ENCODE data around the gene DENND11. TPM values are rescaled to one million over a fixed set of nuclear protein-coding genes. Genes with fewer than 3 reads are reported as not detected.

Gene DENND11
- total and polyA plus RNA-seq, 8 donors, result 5.1 to 24.3 (median 17.9) TPM

- Histone ChIP-seq H3K4me3 (no peak overlapping the region), H3K27me3 (no peaks in the 10 kb centered on the region), H3K27ac (no peak overlapping the region), H3K4me1 (peaks cover 7 to 10% (median 7%) of the 10 kb centered on the region in 3 donors), H3K9me3 (no peaks in the 10 kb centered on the region), H3K36me3 (no peaks in the 10 kb centered on the region)
- intact Hi-C loops (cut with DNase I), result no loop called here
- FAIRE-seq (no peak), ATAC-seq (no peak), DNase-seq (no peak)
- 90 to 95% methylated on average over 5 of the region's 5 CpGs for WGBS, 2 donors
- no peak for TF ChIP-seq CTCF (IDR thresholded peaks at IDR 0.05)
Measured at GRCh38 chr7:141704741-141705140, 2.8 kb upstream of the DENND11 start.

- TF ChIP-seq CTCF (IDR thresholded peaks at IDR 0.05), result no peak
- FAIRE-seq (no peak), DNase-seq (no peak), ATAC-seq (no peak)
- Histone ChIP-seq H3K4me3 (no peak overlapping the region), H3K27ac (no peak overlapping the region), H3K36me3 (no peaks in the 10 kb centered on the region), H3K27me3 (no peaks in the 10 kb centered on the region), H3K9me3 (no peaks in the 10 kb centered on the region), H3K4me1 (peaks cover 7 to 10% (median 7%) of the 10 kb centered on the region in 3 donors)
- intact Hi-C loops (cut with DNase I), result no loop called here
- WGBS, 2 donors, result 26 to 28% methylated on average over 3 of the region's 3 CpGs
Measured at GRCh38 chr7:141704112-141704511, 2.1 kb upstream of the DENND11 start.

- TF ChIP-seq CTCF (IDR thresholded peaks at IDR 0.05), result no peak
- DNase-seq (no peak), ATAC-seq (no peak), FAIRE-seq (no peak)
- Histone ChIP-seq H3K4me3 (peak overlapping the region in 2 of 4 donors; percentile 59 to 80), H3K9me3 (no peaks in the 10 kb centered on the region), H3K27ac (peak overlapping the region in 2 of 4 donors; percentile 66 to 76), H3K4me1 (peaks cover 7 to 10% (median 7%) of the 10 kb centered on the region in 3 donors), H3K36me3 (no peaks in the 10 kb centered on the region), H3K27me3 (no peaks in the 10 kb centered on the region)
- 30 to 39% methylated on average over 4 of the region's 4 CpGs for WGBS, 2 donors
- intact Hi-C loops (cut with DNase I), result no loop called here
Measured at GRCh38 chr7:141702892-141703291, 926 bp upstream of the DENND11 start.

GRCh38 chr7:141701489-141702046, 398 bp downstream of the DENND11 start:
- Histone ChIP-seq H3K27ac (peak overlapping the region; percentile 52 to 83 (median 74)), H3K27me3 (no peaks in the 10 kb centered on the region), H3K36me3 (no peaks in the 10 kb centered on the region), H3K4me3 (peak overlapping the region; percentile 51 to 83 (median 78)), H3K4me1 (peaks cover 17 to 20% (median 19%) of the 10 kb centered on the region in 3 donors), H3K9me3 (no peaks in the 10 kb centered on the region)
- intact Hi-C loops (cut with DNase I), result no loop called here
- DNase-seq (peak; percentile 46 to 79 (median 53)), FAIRE-seq (no peak), ATAC-seq (peak; percentile 48 to 75 (median 70))
- WGBS, 2 donors, result 1% methylated on average over 19 to 59 of the region's 59 CpGs
- TF ChIP-seq CTCF (IDR thresholded peaks at IDR 0.05), result no peak

GRCh38 chr7:141700848-141701371, 1.1 kb downstream of the DENND11 start:
- intact Hi-C loops (cut with DNase I), result no loop called here
- peak in 3 of 4 donors; percentile 11 to 25 (median 22) for ATAC-seq
- Histone ChIP-seq H3K36me3 (no peaks in the 10 kb centered on the region), H3K4me3 (peak overlapping the region; percentile 51 to 83 (median 78)), H3K9me3 (no peaks in the 10 kb centered on the region), H3K27ac (peak overlapping the region in 3 of 4 donors; percentile 70 to 83 (median 78)), H3K27me3 (no peaks in the 10 kb centered on the region), H3K4me1 (peaks cover 23 to 27% (median 25%) of the 10 kb centered on the region in 3 donors)
- peak in 1 of 6 donors; percentile 16 for DNase-seq
- no peak for TF ChIP-seq CTCF (IDR thresholded peaks at IDR 0.05)
- WGBS, 2 donors, result 7 to 9% methylated on average over 20 of the region's 20 CpGs
- no peak for FAIRE-seq

Data from pancreas (tissue), 10 donors.